ENCODE measurements around the gene DCDC1.
A peak's percentile ranks its signal among the peaks of the same experiment; 100 is the strongest.

Gene DCDC1

DNA sequence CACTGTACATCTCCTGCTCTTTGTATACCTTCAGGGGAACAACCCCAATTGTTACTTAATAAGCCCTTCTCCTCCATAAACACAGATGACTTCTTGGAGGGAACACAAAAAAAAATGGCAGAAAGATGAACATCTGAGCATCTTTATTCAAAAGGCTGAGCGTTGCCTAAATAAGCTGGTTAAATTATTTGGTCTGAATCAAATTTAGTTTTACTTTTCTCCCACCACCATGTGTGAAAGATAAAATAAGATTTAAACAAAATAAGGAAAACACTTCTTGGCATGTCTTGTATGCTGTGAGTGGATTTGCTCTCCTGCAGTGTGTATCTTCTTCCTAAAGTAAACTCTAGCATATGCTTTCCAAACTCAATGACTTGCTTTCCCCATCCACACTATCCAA is 137.9 kb downstream of the DCDC1 start:
- DNase-seq: no peak

DNA sequence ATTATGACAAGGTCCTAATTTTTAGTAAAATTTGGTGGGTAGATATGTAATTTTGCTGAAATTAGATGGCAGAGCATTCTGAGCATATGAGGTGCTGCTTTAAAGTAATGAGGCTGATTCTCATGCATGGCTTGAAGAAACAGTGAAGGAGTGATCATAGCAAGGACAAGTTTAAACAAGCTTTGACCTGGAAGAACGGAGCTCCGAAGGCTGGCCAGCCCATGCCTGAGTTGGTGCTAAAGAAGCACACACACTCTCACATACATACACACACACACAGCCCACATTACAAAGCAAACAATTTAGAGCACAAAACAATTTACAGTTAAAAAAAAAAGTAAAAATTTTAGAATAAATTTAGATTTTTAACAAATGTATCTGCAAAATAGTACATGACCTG is 150.7 kb downstream of the DCDC1 start:
- no peak for DNase-seq

DNA sequence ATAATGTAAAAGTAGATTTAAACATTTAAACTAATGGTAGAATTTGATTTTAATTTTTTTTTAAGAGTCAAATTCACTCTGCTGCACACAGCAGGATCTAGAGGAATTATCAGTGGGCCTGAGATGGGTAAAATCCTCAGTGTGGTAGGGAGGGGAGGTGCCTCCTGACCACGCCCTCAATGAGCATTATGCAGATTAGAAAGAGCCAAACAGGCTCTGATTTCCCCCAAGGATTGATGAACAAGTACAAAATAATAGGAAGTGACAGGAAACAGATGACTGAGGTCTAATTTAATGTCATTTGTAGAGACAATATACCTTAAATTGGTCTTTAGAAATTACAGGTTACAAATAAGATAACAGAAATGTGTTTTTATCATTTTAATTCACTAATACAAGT is 155.2 kb downstream of the DCDC1 start:
- no peak for DNase-seq

DNA sequence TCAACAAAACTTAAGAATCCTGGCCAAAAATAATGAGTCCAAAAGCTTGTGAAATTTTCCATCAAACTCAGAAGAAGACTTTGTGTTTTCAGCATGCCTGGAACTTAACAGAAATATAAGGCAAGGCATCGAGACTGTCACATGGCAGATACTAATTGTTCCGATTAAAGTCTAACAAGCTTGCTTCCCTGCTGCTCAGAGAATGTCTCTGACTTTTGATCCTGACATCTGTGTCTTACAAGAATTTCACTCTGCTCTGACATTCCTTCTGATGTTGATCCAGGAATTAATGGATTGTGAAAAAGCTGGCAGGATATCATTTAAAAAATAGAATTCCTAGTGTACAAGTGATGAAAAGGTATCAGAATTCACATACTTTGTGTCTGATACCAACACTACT is 170.2 kb downstream of the DCDC1 start:
- no peak for DNase-seq

DNA sequence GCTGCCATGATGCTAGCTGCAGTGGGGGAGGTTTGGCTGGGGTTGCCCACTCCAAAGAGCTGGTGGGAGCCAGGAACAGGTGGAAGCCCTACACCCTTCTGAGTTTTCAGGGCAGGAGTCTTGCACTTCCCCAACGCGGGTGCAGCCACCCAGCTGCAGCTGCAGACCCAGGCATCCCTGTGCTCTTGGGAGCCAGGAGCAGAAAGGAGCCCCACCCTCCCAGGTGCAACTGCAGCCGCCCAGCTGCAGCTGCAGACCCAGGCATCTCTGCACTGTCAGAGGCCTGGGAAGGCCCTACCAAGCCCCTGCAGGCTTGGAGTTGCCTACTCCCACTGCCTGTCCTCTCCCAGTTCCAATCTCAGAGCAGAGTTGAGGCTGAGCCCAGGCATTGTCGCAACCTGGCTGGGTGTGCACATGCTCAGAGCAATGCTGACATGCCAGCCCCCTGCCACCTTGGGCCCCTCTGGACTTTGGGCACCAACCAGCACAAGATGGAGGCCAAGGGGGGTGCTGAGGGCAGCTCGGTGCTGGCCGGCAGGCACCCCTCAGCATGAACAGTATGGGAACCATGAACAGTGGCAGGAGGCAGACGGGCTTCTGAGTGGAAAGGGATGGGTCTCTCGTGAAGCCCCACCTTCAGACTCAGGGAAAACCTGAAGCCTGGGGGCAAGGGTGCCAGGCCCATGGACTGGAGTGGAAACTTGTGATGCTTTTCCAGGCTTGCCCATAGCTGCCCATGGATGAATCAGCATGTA is 195.4 kb downstream of the DCDC1 start:
- no peak for DNase-seq

DNA sequence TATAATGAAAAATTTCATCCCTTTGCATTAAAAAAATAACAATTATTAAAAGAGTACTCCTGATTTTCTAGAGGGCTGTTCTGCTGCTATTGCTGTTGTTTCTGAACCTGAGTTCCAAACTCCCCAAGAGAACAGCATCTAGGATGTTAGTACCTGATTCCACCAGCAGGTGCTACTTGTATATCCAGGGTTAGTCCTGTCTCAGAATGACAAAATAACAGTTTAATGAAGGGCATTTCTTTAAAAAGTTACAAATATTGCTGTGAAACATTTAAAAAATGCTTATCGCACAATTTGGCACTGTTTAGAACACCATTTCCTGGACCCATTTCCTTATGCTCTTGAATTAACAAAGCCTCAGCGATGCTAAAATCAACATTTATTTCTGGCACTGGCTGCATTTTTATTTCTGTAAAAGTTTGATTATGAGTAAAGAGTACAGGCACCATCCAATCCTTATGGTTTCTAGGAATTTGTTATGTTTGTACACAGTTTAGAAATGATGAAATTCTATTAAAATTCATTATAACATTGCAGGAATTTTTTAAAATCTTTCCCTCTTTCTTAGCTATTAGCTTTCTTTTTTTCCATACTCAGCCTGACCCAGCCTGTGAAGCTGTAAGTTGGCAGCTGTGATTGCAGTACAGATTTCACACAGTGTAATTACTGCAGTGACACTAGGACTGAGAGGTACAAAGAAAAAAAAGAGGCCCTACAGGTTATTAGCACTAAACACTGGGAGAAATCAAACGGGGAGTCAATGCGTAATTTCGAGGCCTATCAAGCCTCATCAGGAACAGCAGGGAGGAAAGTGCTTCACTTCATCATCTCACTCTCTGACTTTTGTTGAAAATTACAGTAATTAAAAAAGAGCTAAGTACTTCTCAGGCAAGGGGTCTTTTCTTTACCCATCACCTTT is 208.8 kb downstream of the DCDC1 start:
- no peak for DNase-seq

DNA sequence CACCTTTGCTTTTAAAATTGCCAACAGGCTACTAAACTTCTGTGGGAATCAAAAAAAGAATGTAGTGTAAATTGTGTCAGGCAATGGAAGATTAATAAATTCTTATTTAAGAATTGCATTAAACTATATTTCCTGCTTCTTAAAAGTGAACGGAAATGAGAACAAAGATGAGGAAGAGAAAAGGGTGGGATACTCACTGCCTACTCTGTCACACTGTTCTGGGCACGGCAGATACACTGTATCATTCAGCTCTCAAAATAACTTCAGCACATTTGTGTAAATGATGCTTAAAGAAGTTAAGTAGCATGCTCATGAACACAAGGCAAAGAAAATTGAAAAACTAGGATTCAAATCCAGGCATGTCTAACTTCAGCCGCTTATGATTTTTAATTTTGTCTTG is 218.7 kb downstream of the DCDC1 start:
- no peak for DNase-seq

DNA sequence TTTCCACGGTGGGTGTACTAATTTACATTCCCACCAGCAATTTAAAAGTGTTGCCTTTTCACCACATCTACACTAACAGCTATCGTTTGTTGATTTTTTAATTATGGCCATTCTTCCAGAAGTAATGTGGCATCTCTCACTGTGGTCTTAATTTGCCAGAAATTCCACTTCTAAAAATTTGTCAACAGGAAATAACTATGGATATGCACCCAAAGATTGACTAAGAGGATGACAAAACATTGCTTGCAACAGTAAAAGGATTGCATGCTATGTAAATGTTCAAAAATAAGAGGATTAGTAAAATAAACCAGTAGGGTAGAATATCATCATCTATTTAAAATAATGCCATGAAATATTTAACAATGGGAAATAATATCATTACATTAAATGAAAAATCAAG is 219.5 kb downstream of the DCDC1 start:
- no peak for DNase-seq

DNA sequence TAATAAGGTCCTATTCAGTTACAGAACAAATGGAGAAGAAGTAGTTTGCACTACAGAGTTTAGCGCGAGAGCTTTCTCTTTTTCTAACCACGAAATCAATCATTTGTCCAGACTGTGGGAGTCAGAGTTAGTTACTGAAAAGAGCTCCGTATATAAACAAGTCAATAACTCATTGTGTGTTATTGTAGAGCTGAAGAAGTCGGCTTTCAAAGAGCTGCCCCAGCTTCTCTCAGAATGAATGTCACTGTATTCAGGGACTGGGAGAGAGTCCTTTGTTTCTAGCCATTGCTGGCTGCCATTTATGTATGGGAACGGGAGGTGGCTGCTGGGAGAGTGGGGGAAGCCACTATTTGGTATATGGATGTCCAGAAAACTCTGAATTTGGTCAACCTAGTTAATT is 227.8 kb downstream of the DCDC1 start:
- no peak for DNase-seq

DNA sequence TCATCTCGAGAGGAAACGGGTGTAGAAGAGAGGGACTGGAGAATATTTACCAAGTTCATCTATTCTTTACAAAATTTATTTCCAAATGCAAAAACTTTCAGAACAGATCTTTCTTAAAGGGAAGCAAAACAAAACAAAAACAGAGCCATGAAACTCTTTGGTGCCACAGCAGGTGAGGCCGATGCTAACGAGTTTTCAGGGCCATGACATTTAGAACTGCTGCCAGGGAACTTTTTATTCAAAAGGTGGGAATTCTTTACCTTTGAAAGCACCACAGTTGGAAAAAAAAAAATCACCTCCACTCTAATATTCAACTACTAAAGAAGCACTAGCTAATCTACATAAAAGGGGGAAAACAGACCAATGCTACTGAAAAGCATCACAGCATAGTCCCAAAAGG is 230.1 kb downstream of the DCDC1 start:
- DNase-seq: no peak

DNA sequence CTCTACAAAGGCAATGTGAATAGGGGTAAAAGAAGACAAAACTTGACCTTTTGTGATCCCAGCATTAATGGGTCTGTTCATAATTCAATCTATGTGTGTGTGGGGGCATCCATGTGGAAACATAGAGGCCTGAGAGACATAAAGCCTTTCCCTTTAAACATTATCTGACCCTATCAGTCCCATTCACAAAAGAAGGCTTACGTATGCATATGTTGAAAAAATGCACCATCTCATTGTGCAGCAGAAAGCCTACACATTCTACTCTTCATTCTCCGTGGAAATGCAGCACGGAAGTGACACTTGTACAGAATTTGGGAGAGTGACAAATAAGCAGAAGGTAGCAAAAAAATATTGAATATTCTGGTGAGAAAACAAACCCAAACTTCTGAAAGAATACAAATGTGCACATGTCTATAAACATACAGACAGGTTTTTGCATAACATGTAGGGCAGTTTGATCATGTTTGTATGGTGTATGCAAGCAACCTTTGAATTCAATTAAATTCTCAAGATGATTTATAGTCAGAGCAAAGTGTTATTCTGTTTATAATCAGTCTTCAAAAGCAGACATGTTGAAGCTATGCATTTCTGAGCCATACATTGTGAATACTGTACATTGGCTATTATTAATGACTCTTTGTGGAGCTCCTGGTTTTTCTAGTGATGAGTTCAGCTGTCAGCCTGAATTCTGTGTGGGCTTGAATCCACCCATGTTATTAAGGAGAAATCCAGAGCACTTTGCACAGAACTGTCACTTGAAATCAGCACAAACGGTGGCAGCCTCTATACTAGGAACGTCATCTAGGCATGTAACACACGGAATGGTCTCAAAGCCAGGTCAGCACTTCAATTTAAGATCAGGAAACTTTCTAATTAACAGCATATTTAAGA is 236.8 kb downstream of the DCDC1 start:
- DNase-seq: no peak

DNA sequence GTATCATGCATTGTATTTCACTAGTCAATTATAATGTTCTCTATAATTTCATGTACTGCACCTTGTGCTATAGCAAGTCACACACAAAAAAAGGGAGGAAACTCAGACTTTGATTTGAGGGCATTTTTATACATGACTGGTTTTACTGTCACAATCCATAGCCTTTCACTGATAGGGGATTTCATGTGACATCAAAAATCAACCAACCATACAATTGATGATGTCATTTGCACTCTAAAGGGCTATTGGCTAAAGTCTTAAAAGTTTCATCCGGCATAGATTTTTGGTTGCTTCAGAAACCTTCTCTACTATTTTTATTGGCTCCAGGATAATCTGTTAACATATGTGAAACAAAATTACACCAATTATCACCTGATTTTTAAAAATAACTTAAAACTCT is 237.8 kb downstream of the DCDC1 start:
- no peak for DNase-seq

DNA sequence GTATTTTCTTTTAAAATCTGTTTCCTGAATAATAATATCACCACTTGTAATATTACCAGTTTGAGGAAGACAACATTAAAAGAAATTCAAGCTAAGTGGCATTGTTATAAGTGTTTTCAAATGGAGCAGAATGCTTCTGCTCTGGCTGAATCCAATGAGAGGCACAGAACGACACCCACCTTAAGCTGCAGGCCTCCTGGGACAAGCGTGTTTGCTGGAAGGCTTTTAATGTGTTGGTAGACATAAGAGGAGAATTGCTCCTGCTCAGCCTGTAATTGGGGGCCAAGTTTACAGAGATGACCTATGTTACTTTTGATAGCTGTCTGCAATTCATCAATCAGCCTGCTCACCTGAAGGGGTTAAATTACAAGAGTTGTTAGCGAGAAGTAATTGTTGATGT is 242.2 kb downstream of the DCDC1 start:
- no peak for DNase-seq

DNA sequence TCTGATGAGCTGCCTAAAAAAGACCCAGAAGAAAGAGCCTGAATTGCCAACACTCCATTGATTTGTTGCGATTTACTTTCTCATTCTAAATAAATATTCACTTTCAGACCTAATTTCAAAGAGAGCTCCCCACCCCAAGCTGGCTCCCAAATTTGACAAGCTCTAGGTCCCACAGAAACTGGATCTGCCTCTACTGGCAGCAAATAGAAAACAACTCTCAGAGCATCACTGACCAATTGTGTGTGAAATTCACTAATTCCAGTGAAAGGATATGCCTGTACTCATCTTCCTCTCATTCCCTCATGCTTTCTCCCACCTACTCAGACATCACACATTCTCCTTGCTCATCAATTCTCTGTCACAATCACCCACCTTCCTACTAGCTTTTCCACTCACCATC is 249.1 kb downstream of the DCDC1 start:
- DNase-seq: no peak

DNA sequence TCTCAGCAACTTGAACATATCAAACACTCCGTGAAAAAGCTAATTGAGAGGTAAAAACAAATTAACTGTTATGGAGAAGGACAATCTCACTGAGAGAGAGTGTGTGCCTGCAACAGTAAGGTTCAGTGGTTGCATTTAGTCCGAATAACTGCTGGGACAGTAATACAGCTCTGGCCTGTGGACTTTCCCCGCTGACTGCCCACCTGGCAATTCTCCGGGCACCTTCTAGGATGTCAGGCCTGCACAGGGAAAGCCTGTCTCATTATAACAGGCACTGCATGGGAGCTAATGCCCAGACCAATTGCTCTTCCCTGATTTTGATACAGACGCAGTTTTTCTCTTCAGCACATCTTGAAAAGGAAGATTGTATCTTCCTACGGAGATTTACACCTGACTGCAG is 251.0 kb downstream of the DCDC1 start:
- no peak for DNase-seq

DNA sequence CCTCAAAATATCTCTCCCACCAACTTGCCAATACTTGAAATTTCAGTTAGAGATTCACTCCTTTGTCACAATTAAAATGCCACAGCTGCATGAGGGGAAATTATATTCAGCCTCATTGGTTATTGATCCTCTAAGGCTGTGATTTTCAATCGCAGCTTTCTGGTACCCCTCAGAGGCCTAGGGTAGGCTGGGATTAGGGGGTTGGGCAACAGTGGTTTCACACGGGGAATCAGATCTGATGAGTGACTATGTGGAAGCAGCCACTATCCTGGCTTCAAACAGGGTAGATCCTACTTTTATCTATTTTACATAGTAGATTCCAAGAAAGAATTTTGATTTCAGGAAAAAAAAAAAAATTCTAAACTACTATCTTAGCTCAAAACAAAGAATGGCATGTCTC is 252.5 kb downstream of the DCDC1 start:
- no peak for DNase-seq

DNA sequence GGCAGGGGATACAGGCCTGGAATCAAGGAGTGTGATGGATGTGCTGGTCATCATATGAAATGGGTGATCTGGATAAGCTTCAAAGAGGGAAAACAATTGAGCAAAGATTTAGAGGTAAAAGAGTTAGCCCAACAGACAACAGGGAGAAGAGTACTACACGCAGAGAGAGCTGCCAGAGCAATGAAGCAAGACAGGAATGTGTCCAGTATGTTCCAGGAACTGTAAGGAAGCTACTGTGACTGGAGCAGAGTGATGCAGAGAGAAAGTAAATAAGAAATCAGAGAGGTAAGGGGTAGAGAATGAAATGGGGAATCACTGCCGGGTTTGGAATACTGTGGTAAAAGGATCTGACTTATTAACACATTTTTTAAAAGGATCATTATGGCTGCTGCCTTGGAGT is 255.1 kb downstream of the DCDC1 start:
- DNase-seq: no peak

DNA sequence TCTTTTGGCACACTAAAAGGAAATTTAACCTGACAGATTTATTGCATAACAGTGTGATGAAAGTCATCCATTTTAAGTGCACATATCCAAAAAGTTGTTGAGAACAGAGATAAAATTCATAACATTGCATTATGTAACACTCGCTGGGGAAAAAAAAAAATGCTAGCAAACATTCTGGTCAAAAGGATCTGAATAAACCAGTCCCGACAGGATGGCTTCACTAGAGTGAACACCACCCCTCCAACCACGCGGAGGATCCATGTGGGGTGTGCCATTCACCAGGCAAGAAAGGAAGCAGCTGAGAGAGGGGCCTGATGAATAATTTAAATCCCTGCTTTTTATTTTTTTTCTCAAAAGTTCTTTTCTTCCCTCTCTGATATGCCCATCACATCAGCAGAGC is 258.7 kb downstream of the DCDC1 start:
- no peak for DNase-seq

DNA sequence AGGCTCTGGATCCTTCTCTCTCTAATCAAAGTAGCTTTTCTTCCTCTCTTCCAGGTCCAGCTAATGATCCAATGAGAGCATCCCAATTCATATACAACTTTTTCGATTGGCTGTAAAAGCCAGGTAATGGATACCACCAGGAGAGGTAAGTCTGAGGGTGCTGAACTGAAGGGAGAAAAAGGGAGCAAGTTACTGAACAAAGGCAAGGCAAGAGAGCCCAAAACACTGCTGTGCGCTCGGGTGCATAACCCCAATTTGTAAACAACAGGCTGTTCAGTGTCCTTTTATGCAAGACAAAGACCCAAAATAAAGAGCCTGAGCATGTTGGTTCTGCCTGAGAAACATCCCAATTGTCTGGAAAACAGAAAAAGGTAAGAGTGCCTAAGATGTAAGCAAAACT is 260.1 kb downstream of the DCDC1 start:
- DNase-seq: no peak

DNA sequence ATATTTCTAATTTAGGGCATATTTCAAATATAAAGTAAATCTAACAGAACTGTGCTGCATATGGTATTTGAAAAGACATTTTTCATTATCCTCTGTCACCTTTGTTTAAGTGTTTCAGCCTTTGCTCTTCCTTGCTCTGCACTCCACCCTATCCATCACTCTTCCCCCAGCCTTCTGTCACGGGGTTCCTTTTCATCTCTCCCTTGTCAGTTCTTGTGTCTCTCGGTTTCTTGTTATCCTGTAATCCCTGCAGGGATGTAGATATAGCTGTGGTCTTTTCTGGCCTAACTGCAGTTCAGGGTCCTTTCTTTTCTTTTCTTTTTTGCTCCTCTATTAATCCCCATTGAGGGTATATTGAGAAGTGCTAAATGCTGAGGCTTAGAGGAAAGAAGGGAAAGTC is 261.9 kb downstream of the DCDC1 start:
- DNase-seq: no peak

DNA sequence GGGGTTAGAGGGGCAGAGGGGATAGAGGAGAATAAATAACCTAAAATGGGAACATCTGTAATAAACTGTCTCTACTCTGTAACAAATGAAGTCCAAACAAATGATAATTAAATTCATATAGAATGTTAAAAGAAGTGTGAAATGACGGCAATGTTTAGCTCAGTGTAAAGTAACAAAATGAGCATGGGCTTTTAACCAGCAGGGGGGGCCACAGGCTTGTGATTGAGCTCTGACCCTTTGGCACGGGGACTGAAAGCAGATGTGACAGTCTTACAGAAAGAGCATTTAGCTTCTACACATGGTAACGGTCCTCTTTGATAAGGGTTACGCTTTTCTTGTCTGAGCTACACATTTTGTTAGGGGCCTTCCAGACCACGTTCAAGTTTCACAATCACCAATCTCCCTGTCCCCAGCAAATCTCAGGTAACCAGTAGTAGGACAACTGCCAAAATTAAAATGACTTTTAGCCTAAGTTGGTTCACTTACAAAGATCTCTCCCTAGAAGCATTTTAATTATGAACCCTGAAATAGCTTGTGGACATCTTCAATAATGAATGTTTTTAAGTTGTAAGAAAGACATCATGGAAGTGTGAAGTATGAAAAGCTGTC is 262.5 kb downstream of the DCDC1 start:
- peak; percentile 56 for DNase-seq

DNA sequence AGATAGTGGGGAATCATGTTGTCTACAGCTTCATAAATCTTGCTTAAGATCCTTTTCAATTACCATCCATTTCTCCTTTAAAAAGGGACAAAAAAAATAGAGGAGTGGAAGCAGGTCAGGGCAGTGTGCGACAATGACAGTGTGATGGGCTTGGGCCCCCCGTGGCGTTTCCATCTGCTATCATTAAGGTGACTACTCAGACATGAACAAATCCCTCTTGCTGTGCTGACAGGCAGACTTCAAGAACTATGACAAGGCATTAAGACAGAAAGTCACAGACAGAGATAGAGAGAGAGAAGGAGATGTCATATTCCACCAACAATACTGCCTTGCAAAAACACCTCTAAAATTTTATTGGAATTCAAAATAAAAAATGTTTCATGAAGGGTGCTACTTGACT is 263.2 kb downstream of the DCDC1 start:
- DNase-seq: no peak

DNA sequence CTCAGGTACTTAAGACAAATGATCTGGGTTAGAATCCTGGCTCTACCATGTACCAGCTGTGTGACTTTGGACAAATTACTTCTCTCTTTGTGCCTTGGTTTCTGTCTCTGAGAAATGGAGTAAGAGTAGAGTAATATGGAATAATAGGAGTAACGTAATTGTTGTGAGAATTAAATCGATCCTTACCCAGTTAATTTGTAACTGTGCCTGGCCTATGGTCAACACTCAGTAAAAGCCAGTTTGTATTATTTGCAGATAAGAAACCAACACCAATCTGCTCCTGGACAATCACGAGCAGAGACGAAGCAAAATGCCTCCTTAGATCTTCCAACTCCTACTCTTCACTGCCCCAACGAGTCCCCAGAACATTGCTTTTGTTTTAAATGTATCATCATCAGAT is 266.7 kb downstream of the DCDC1 start:
- DNase-seq: no peak
